HG02943 (cell line): ENCODE data around the gene PSPC1.
"Not testable (repeated sequence)": the region's sequence is repeated elsewhere in the genome, so short reads cannot be mapped to it uniquely, and the experiment has no call there.

Source experiments
- ATAC-seq: cut with Tn5 transposase; IDR thresholded peaks from one replicate; pipeline ENCODE4 v1.9.1; 2021; ENCODE audit warnings: mild to moderate bottlenecking, low read depth, moderate library complexity; ENCODE audit not compliant: unreplicated experiment

Gene PSPC1

GRCh38 chr13:19766591-19766990 is 16.2 kb downstream of the PSPC1 start:
- no peak for ATAC-seq

DNA sequence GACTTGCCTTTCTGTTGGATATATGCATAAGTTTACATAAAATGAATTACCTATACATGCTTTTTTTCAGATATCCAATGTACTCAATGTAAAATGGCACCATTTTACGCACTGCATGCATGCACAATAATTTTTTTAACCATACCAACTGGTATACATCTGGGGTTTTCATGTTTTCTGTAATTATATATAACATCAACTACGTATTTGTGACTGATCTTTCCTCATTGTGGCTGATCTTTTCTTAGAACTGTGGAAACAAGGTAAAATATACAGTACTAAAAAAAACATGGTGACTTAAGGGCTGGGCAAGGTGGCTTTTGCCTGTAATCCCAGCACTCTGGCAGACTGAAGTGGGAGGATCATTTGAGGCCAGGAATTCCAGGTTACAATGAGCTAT is 18.5 kb downstream of the PSPC1 start:
- ATAC-seq: no peak

DNA sequence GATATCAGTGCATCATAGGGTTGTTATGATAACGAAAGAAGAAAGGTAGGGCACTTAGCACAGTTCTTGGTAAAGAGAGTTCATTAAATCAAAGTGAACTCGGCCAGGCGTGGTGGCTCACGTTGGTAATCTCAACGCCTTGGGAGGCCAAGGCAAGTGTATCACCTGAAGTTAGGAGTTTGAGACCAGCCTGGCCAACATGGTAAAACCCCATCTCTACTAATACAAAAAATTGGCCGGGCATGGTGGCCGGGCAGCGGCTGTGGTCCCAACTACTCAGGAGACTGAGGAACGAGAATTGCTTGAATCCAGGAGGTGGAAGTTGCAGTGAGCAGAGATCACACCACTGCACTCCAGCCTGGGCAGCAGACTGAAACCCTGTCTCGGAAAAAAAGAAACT is 19.1 kb downstream of the PSPC1 start:
- no peak for ATAC-seq

DNA sequence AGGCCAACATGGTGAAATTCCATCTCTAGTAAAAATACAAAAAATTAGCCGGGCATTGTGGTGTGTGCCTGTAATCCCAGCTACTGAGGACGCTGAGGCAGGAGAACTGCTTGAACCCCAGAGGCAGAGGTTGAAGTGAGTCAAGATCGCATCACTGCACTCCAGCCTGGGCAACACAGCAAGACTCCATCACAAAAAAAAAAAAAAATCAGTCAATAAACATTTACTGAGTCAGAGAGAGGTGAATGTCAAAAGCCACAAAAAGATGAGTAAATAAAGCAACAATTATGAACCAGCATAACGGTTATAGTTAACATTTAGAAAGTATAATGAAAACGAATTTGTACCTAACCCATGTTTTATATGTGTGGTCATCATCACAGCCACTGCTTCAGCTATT is 23.1 kb downstream of the PSPC1 start:
- no peak for ATAC-seq

- ATAC-seq: no peak
These were observed 40.1 kb downstream of the PSPC1 start for GRCh38 chr13:19742643-19743042.

- no peak for ATAC-seq
These were observed 44.7 kb downstream of the PSPC1 start for GRCh38 chr13:19737844-19738557.

DNA sequence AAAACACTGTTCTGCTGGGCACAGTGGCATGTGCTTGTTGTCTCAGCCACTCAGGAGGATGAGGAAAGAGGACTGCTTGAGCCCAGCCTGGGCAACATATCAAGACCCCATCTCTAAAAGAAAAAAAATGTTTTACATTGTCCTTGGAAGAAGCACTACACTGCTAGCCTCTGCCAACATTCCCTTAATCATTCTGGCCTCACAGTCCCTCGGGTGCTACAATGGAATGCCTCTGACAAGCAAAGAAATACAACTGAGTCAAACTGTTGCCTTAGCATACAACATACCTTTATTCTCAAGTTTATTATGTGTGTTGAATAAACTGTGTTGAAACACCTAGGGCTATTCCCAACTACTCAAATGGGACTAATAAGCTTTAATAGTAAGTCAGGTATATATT is 56.1 kb downstream of the PSPC1 start:
- ATAC-seq: no peak

- ATAC-seq: no peak
These were observed 57.4 kb downstream of the PSPC1 start for GRCh38 chr13:19725320-19725719.

- ATAC-seq: no peak
These were observed 62.7 kb downstream of the PSPC1 start for GRCh38 chr13:19720039-19720438.

DNA sequence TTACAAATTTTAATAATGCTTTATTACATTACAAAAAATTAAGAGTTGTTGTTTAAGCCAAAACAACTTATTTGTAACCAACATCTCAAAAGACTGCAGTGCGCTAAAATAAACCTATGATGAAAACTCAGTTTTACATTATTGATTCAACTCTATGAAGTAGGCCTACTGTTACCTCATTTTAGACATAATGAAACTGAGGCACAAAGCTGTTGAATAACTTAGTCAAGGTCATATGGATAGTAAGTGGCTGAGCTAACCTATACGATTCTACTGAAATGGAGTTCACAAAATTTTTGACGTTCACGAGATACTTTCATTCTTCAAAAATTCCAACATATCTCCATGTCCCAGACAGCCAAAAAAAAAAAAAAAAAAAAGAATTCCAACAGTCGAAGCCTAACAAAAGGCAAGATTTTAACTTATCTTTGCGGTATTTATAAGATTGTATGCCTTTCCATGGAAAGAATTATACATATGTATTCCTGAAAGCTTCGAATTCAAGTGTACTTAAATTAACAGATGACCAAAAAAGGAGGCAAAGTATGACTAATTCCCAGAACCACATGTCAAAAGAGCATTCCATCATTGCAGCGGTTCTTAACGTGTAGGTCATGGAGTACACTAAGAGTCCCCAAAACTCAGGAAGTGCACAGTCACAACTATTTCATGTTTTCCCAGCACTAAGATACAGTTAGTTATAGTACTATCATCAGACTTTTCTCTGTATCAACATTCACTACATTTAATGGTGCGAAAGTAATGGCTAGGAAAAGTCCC is 69.4 kb downstream of the PSPC1 start:
- no peak for ATAC-seq

- ATAC-seq: not testable (repeated sequence)
These were observed 73.0 kb downstream of the PSPC1 start for GRCh38 chr13:19709782-19710181.

GRCh38 chr13:19709039-19709438 is 73.7 kb downstream of the PSPC1 start:
- ATAC-seq: not testable (repeated sequence)

GRCh38 chr13:19704256-19704655 is 78.5 kb downstream of the PSPC1 start:
- ATAC-seq: not testable (repeated sequence)

DNA sequence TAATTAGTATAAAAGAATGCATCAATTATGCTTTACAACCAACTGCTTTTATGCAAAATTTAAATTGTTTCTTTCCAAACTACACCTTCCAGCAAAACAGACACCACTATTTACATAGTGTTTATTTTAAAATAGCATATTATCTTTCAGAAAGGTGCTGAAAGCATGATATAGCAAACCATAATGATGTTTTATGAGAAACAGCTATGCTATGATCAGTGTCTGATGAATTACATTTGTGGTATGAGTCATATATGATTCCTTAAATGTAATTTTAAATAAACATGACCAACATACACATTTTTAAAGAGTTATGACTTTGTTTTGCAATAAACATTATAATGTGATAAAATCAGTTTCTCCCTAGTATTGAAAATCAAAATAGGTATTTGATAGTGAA is 81.1 kb downstream of the PSPC1 start:
- not testable (repeated sequence) for ATAC-seq

DNA sequence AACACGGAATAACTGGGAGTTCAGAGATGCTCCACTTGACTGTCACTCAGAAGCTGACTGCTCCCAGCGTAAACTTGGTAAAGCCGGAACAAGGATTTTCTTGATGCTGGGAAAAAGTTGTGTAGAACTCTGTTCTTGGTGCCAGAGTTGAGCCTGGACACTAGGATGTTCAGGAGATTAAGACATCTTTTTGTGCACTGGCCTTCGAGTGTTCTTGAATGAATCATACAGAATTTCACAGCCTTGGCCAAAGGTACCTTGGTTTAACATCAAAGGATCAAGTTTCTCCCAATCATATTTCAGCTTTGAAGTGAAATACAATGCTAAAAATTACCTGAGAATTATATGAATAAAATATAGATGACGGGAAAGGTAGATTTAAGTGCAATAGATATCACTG is 81.8 kb downstream of the PSPC1 start:
- ATAC-seq: not testable (repeated sequence)

- ATAC-seq: no peak
These were observed 86.9 kb downstream of the PSPC1 start for GRCh38 chr13:19695829-19696228.

- ATAC-seq: no peak
These were observed 87.3 kb downstream of the PSPC1 start for GRCh38 chr13:19695428-19695827.

- ATAC-seq: not testable (repeated sequence)
These were observed 91.3 kb downstream of the PSPC1 start for GRCh38 chr13:19691447-19691846.

GRCh38 chr13:19685437-19685836 is 97.3 kb downstream of the PSPC1 start:
- no peak for ATAC-seq

GRCh38 chr13:19685034-19685433 is 97.7 kb downstream of the PSPC1 start:
- no peak for ATAC-seq

- ATAC-seq: no peak
These were observed 101.2 kb downstream of the PSPC1 start for GRCh38 chr13:19681517-19681916.

- no peak for ATAC-seq
These were observed 102.0 kb downstream of the PSPC1 start for GRCh38 chr13:19680751-19681150.
